ENCODE measurements around the gene PLA2G2D.
A peak's percentile ranks its signal among the peaks of the same experiment; 100 is the strongest.

PLA2G2D gene

GRCh38 chr1:20083178-20083944, 36.0 kb downstream of the PLA2G2D start:
- no peak for DNase-seq

GRCh38 chr1:20082772-20083171, 36.6 kb downstream of the PLA2G2D start:
- no peak for DNase-seq

GRCh38 chr1:20081353-20081810, 38.0 kb downstream of the PLA2G2D start:
- no peak for DNase-seq

GRCh38 chr1:20080441-20081352, 38.6 kb downstream of the PLA2G2D start:
- peak; percentile 4 for DNase-seq

GRCh38 chr1:20079661-20080305, 39.6 kb downstream of the PLA2G2D start:
- DNase-seq, result no peak

- DNase-seq, result no peak
Observed at GRCh38 chr1:20078711-20079110, 40.6 kb downstream of the PLA2G2D start.

GRCh38 chr1:20078171-20078651, 41.1 kb downstream of the PLA2G2D start:
- DNase-seq, result no peak

- no peak for DNase-seq
Observed at GRCh38 chr1:20076710-20077461, 42.5 kb downstream of the PLA2G2D start.

- no peak for DNase-seq
Observed at GRCh38 chr1:20076223-20076622, 43.1 kb downstream of the PLA2G2D start.

GRCh38 chr1:20075345-20075744, 44.0 kb downstream of the PLA2G2D start:
- DNase-seq, result no peak

- no peak for DNase-seq
Observed at GRCh38 chr1:20074725-20075171, 44.6 kb downstream of the PLA2G2D start.

GRCh38 chr1:20074055-20074724, 45.1 kb downstream of the PLA2G2D start:
- no peak for DNase-seq

GRCh38 chr1:20073256-20073655, 46.1 kb downstream of the PLA2G2D start:
- no peak for DNase-seq

GRCh38 chr1:20072771-20073170, 46.6 kb downstream of the PLA2G2D start:
- DNase-seq, result no peak

- DNase-seq, result no peak
Observed at GRCh38 chr1:20071416-20071815, 47.9 kb downstream of the PLA2G2D start.

GRCh38 chr1:20070357-20070756, 49.0 kb downstream of the PLA2G2D start:
- DNase-seq, result no peak

- no peak for DNase-seq
Observed at GRCh38 chr1:20069874-20070273, 49.5 kb downstream of the PLA2G2D start, which contains the start of gene PLA2G5. PLA2G5 (plus strand) TSS chr1:20070194; CDS start chr1:20084831, 14,637 bp downstream.

- no peak for DNase-seq
Observed at GRCh38 chr1:20068722-20069121, 50.6 kb downstream of the PLA2G2D start.

- no peak for DNase-seq
Observed at GRCh38 chr1:20063861-20064292, 55.5 kb downstream of the PLA2G2D start.

Measured in CD4-positive, alpha-beta T cell treated with Interleukin-17A for 4 hours (primary cell).